ENCODE data around the gene SHCBP1. TPM values are rescaled to one million over a fixed set of nuclear protein-coding genes. Genes with fewer than 3 reads are reported as not detected.

SHCBP1 gene
- total RNA-seq, 2 donors from 2014 or later: 4.6 to 25.1 TPM

- Histone ChIP-seq H3K36me3 (no peaks in the 10 kb centered on the region), H3K9ac (ENCODE audit: low read depth in 2 of 2, low read length in 2 of 2) (peak overlapping the region; percentile 5 to 66), H3K9me3 (no peaks in the 10 kb centered on the region), H3K4me3 (peak overlapping the region; percentile 91), H3K27me3 (no peaks in the 10 kb centered on the region), H3K27ac (no peak overlapping the region), H3K4me1 (no peaks in the 10 kb centered on the region)
- intact Hi-C loops (cut with DNase I): no loop called here
- DNase-seq: peak; percentile 49
- no peak for TF ChIP-seq CTCF (IDR thresholded peaks at IDR 0.05)
Measured at GRCh38 chr16:46620266-46621005, 743 bp downstream of the SHCBP1 start.

- H3K4me3 ChIP-seq: no peak overlapping the region
- no peak for DNase-seq
- H3K27ac ChIP-seq: no peak overlapping the region
- H3K4me1 ChIP-seq: no peaks in the 10 kb centered on the region
- H3K36me3 ChIP-seq: no peaks in the 10 kb centered on the region
- H3K27me3 ChIP-seq: no peaks in the 10 kb centered on the region
- H3K9me3 ChIP-seq: no peaks in the 10 kb centered on the region
- no peak overlapping the region for H3K9ac ChIP-seq (ENCODE audit: low read depth in 2 of 2, low read length in 2 of 2)
- intact Hi-C loops (cut with DNase I): no loop called here
- TF ChIP-seq CTCF (IDR thresholded peaks at IDR 0.05): no peak
Measured at GRCh38 chr16:46618516-46618915, 2.7 kb downstream of the SHCBP1 start.

GRCh38 chr16:46614006-46614405, 7.2 kb downstream of the SHCBP1 start:
- TF ChIP-seq CTCF (IDR thresholded peaks at IDR 0.05): no peak
- Histone ChIP-seq H3K4me1 (no peaks in the 10 kb centered on the region), H3K36me3 (no peaks in the 10 kb centered on the region), H3K9me3 (no peaks in the 10 kb centered on the region), H3K27me3 (no peaks in the 10 kb centered on the region), H3K27ac (no peak overlapping the region), H3K4me3 (no peak overlapping the region), H3K9ac (ENCODE audit: low read depth in 2 of 2, low read length in 2 of 2) (no peak overlapping the region)
- no peak for DNase-seq
- intact Hi-C loops (cut with DNase I): no loop called here

- Histone ChIP-seq H3K27me3 (no peaks in the 10 kb centered on the region), H3K9ac (ENCODE audit: low read depth in 2 of 2, low read length in 2 of 2) (no peak overlapping the region), H3K4me3 (no peak overlapping the region), H3K36me3 (no peaks in the 10 kb centered on the region), H3K27ac (no peak overlapping the region), H3K9me3 (no peaks in the 10 kb centered on the region), H3K4me1 (no peaks in the 10 kb centered on the region)
- intact Hi-C loops (cut with DNase I): no loop called here
- no peak for DNase-seq
- TF ChIP-seq CTCF (IDR thresholded peaks at IDR 0.05): no peak
Measured at GRCh38 chr16:46613352-46613751, 7.8 kb downstream of the SHCBP1 start.

GRCh38 chr16:46612121-46612520, 9.1 kb downstream of the SHCBP1 start:
- H3K9me3 ChIP-seq: no peaks in the 10 kb centered on the region
- H3K27me3 ChIP-seq: no peaks in the 10 kb centered on the region
- intact Hi-C loops (cut with DNase I): no loop called here
- H3K36me3 ChIP-seq: no peaks in the 10 kb centered on the region
- no peak overlapping the region for H3K4me3 ChIP-seq
- no peak for DNase-seq
- H3K4me1 ChIP-seq: no peaks in the 10 kb centered on the region
- no peak for TF ChIP-seq CTCF (IDR thresholded peaks at IDR 0.05)
- no peak overlapping the region for H3K9ac ChIP-seq (ENCODE audit: low read depth in 2 of 2, low read length in 2 of 2)
- H3K27ac ChIP-seq: no peak overlapping the region
